ENCODE measurements around the gene TSNAXIP1. TPM values are rescaled to one million over a fixed set of nuclear protein-coding genes. Genes with fewer than 3 reads are reported as not detected.
A peak's percentile ranks its signal among the peaks of the same experiment; 100 is the strongest.

Gene TSNAXIP1
- total RNA-seq, 1 experiment from 2014 or later: 0.84 TPM

- intact Hi-C loops (cut with micrococcal nuclease; ENCODE audit: unreplicated experiment): no loop called here
- no peaks in the 10 kb centered on the region for H3K27me3 ChIP-seq (replicated peaks; ENCODE audit: control insufficient read depth, insufficient read depth, low read length)
- peaks cover 4% of the 10 kb centered on the region; the same call in 1 of the 2 replicates for H3K36me3 ChIP-seq (ENCODE audit: control insufficient read depth, insufficient read depth, low read length)
- Mint-ChIP-seq H3K4me3 (ENCODE audit: unreplicated experiment) (no peak overlapping the region), H3K27ac (ENCODE audit: unreplicated experiment) (peak overlapping the region; percentile 51), H3K9me3 (ENCODE audit: unreplicated experiment) (no peaks in the 10 kb centered on the region), H3K4me1 (ENCODE audit: low read depth, unreplicated experiment) (peaks cover 10% of the 10 kb centered on the region), H3K36me3 (ENCODE audit: insufficient read depth, unreplicated experiment) (peaks cover 24% of the 10 kb centered on the region), H3K27me3 (ENCODE audit: insufficient read depth, unreplicated experiment) (no peaks in the 10 kb centered on the region)
- no peak for DNase-seq
- H3K4me1 ChIP-seq: no peaks in the 10 kb centered on the region
- no peak for TF ChIP-seq CTCF (IDR thresholded peaks at IDR 0.05; ENCODE audit: insufficient read depth in 1 of 2, low read depth in 1 of 2, low read length in 1 of 2, severe bottlenecking in 1 of 2, unreplicated experiment in 1 of 2)
- BruUV-seq (replicated peaks): no TSS peak
- peaks cover 4% of the 10 kb centered on the region; the same call in 1 of the 2 replicates for H3K9me3 ChIP-seq
- ChIA-PET POLR2A (no interaction called here), CTCF (interaction anchor here (1.5 kb wide), 1 partner anchor 42 kb away, joined by 4 read pairs; no protein-coding TSS in a partner anchor)
- H3K4me3 ChIP-seq (ENCODE audit: low read depth, low read length): no peak overlapping the region
Measured at GRCh38 chr16:67774457-67774853, 32.2 kb upstream of the TSNAXIP1 start.

GRCh38 chr16:67775273-67775672, 31.4 kb upstream of the TSNAXIP1 start:
- H3K4me3 Mint-ChIP-seq (ENCODE audit: unreplicated experiment): no peak overlapping the region
- H3K4me1 Mint-ChIP-seq (ENCODE audit: low read depth, unreplicated experiment): peaks cover 10% of the 10 kb centered on the region
- TF ChIP-seq CTCF (IDR thresholded peaks at IDR 0.05; ENCODE audit: insufficient read depth in 1 of 2, low read depth in 1 of 2, low read length in 1 of 2, severe bottlenecking in 1 of 2, unreplicated experiment in 1 of 2): no peak
- peaks cover 20% of the 10 kb centered on the region for H3K36me3 Mint-ChIP-seq (ENCODE audit: insufficient read depth, unreplicated experiment)
- CTCF ChIA-PET: interaction anchor here (1.5 kb wide), 1 partner anchor 41 kb away, joined by 4 read pairs; no protein-coding TSS in a partner anchor
- no peak overlapping the region for H3K27ac Mint-ChIP-seq (ENCODE audit: unreplicated experiment)
- no peaks in the 10 kb centered on the region for H3K4me1 ChIP-seq
- BruUV-seq (replicated peaks): no TSS peak
- DNase-seq: no peak
- intact Hi-C loops (cut with micrococcal nuclease; ENCODE audit: unreplicated experiment): no loop called here
- H3K27me3 Mint-ChIP-seq (ENCODE audit: insufficient read depth, unreplicated experiment): no peaks in the 10 kb centered on the region
- peaks cover 4% of the 10 kb centered on the region; the same call in 1 of the 2 replicates for H3K9me3 ChIP-seq
- H3K4me3 ChIP-seq (ENCODE audit: low read depth, low read length): no peak overlapping the region
- peaks cover 4% of the 10 kb centered on the region; the same call in 1 of the 2 replicates for H3K36me3 ChIP-seq (ENCODE audit: control insufficient read depth, insufficient read depth, low read length)
- POLR2A ChIA-PET: no interaction called here
- H3K9me3 Mint-ChIP-seq (ENCODE audit: unreplicated experiment): no peaks in the 10 kb centered on the region
- H3K27me3 ChIP-seq (replicated peaks; ENCODE audit: control insufficient read depth, insufficient read depth, low read length): no peaks in the 10 kb centered on the region

GRCh38 chr16:67779256-67780014, 27.3 kb upstream of the TSNAXIP1 start:
- no peak overlapping the region for H3K4me3 Mint-ChIP-seq (ENCODE audit: unreplicated experiment)
- POLR2A ChIA-PET: no interaction called here
- no peak for TF ChIP-seq CTCF (IDR thresholded peaks at IDR 0.05; ENCODE audit: insufficient read depth in 1 of 2, low read depth in 1 of 2, low read length in 1 of 2, severe bottlenecking in 1 of 2, unreplicated experiment in 1 of 2)

More at GRCh38 chr16:67779256-67780014, 27.3 kb upstream of the TSNAXIP1 start:
- Mint-ChIP-seq H3K9me3 (ENCODE audit: unreplicated experiment) (no peaks in the 10 kb centered on the region), H3K27me3 (ENCODE audit: insufficient read depth, unreplicated experiment) (no peaks in the 10 kb centered on the region), H3K36me3 (ENCODE audit: insufficient read depth, unreplicated experiment) (peaks cover 14% of the 10 kb centered on the region), H3K4me1 (ENCODE audit: low read depth, unreplicated experiment) (peaks cover 6% of the 10 kb centered on the region), H3K27ac (ENCODE audit: unreplicated experiment) (no peak overlapping the region)
- intact Hi-C loops (cut with micrococcal nuclease; ENCODE audit: unreplicated experiment): no loop called here
- Histone ChIP-seq H3K4me1 (no peaks in the 10 kb centered on the region), H3K36me3 (ENCODE audit: control insufficient read depth, insufficient read depth, low read length) (no peaks in the 10 kb centered on the region; the same call in 1 of the 2 replicates), H3K27me3 (replicated peaks; ENCODE audit: control insufficient read depth, insufficient read depth, low read length) (no peaks in the 10 kb centered on the region), H3K9me3 (peaks cover 4% of the 10 kb centered on the region; the same call in 1 of the 2 replicates), H3K4me3 (ENCODE audit: low read depth, low read length) (no peak overlapping the region)
- no TSS peak for BruUV-seq (replicated peaks)
- DNase-seq: no peak
- CTCF ChIA-PET: no interaction called here

Measured in Caco-2 (cell line).